ENCODE measurements around the gene STYXL2.

STYXL2 gene

DNA sequence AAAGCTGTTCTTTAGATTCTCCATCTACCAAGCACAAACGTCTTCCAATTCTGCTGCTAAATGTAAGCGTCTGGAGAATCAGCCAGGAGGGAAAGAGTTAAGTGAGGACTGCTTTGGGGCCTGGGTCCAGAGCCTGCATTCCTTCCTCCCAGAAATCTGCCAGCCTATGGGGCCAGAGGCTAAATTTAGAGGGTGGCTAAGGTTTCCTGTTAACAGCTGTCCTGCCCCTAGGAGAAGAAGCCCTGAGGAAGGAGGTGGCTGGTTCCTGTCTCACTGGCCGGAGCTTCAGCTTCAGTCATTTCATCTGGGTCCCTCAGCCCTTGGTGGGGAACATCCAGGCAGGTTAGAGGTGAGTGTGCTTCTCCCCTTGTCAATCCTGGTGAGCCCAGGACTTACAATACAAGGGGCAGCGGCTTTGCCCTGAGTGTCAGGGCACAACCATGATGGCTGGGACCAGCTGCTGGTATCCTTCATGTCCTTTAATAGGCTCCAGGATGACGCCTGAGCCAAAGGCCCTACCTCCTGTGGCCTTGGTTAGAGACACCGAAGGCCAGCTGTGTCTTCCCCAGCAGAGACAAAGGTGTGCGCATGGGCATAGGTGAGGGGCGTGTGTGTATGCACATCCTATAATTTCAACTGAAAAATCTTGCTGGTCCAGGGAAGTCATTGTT is at the start of gene STYXL2:
TSS of gene STYXL2 (plus strand) at position 230 of the 671 bp plus-strand sequence. CDS start 775 bp downstream, outside the sequence.
- DNase-seq (ENCODE audit: low read depth): no peak

DNA sequence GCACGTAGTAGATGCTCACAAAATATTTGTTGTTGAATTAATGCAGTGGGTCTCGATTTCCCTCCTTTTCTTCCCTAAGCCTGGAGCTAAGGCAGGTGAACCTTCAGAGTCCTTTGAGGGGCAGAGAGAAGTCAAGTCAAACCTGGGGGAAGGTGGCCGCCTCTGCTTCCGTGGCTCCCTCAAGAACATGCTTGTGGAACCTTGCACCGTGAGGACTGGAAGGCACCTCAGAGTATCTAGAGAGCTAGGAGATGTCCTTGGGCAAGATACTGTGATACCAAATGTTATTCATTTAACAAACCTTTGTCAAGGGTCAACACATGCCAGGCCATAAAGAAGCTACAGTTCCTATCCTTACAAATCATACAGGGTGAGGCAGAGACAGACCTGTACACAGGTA is 42.0 kb upstream of the STYXL2 start:
- DNase-seq (ENCODE audit: low read depth): no peak

DNA sequence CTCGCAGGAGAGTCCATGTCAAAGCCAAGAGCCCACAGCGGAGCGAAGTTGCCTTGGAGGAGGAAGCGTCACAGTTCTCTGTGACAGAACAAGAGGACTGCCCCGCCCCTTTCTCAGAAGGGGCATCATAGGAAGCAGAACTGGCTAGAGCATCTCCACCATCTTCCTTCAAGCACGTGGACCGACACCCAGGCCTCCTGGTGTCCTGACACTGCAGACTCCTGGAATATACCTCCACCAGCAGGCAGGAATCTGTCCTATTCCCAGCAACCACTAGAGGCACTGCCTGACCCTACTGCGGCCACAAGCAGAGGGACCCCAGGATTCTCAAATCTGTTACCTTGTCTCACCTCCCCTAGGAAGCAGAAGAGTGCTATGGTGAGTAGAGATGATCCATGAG is 41.5 kb upstream of the STYXL2 start:
- DNase-seq (ENCODE audit: low read depth): no peak

DNA sequence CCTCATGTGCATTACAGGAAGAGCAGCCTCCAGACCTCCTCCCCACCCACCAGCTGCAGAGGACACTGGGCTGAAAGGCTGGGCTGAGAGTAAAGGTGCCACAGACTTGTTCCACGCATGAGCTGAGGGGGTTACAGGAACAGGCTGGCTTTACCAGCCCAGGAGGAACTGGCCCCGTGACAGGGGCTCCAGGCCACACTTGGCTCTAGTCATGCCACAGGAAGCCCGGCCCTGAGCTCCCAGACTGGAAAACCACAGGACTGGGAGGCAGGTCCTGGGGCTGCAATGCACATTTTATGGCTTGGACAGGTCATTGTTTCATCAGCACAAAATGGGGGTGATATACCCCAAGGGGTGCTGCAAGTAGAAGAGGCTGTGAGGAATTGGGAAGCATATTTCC is 39.3 kb upstream of the STYXL2 start:
- DNase-seq (ENCODE audit: low read depth): no peak

DNA sequence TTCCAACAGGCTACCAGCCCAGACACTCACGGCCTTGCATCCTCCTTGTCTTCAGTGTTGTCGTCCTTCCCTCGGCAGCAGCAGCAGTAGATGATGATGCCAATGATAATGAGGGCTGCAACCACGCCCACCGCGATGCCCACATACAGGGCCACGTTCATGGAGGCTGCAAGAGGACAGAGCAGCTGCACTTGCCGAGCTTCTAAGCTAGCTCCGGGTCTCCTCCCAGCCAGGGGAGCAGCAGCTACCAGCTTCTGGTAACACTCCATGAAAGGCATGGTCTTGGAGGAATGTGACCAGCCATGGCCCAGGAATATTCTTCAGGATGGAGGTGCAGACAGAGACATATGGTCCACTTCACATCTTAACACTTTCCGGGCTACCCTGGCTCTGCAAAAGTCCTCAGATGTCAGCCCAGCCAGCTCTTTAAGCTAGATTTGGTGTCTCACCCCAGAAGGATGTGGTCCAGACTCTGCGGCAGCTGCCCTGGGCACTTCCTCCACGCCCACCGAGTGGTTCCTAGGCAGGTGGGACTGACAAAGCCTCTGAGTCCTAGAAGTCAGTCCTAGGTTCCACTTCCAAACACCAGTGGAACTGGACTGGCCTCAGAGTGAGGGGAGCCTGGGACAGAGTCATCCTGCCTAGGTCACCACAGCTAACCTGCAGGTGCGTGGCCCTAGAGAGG is 38.8 kb upstream of the STYXL2 start:
- no peak for DNase-seq (ENCODE audit: low read depth)

DNA sequence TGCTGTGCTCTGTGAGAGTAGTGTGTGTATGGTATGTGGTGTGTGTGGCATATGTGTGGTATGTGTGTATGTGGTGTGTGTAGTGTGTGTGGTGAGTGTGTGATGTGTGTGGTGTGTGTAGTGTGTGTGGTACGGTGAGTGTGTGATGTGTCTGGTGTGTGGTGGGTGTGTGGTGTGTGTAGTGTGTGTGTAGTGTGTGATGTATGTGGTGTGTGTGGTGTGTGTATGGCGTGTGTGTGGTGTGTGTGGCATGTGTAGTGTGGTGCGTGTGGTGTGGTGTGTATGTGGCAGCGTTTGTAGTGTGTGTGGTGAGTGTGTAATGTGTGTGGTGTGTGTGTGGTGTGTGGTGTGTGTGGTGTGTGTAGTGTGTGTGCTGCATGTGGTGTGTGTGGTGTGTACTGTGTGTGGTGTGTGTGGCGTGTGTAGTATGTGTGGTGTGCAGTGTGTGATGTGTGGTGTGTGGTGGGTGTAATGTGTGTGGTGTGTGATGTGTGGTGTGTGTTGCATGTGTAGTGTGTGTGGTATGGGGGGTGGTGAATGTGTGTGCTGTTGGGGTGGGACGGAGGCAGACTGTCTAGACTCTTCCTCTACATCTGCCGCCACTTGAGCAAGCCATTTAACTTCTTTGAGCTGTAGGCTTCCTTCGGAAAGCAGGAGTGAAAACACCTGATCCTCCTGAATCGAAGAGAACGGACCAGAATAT is 37.2 kb upstream of the STYXL2 start:
- no peak for DNase-seq (ENCODE audit: low read depth)

DNA sequence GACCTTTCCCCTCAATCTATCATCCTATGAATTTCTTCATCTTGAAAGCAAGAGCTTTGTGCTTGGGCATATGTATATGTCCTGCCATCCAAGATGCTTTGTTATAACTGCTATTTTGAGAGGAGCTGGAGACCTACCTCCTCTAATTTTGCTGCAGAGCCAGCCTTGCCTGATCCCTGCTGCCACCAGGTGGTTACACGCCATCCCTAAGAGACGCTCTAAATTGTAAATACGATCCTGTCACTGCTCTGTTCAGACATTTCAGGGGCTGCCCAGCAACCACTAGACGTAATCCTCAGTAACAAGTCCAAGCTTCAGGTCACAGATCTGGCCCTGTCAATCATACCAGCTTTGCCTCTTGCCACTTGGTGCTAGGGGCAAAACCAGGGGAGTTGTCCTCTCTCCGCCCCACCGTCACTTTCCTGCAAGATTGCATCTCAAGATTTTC is 36.6 kb upstream of the STYXL2 start:
- no peak for DNase-seq (ENCODE audit: low read depth)

DNA sequence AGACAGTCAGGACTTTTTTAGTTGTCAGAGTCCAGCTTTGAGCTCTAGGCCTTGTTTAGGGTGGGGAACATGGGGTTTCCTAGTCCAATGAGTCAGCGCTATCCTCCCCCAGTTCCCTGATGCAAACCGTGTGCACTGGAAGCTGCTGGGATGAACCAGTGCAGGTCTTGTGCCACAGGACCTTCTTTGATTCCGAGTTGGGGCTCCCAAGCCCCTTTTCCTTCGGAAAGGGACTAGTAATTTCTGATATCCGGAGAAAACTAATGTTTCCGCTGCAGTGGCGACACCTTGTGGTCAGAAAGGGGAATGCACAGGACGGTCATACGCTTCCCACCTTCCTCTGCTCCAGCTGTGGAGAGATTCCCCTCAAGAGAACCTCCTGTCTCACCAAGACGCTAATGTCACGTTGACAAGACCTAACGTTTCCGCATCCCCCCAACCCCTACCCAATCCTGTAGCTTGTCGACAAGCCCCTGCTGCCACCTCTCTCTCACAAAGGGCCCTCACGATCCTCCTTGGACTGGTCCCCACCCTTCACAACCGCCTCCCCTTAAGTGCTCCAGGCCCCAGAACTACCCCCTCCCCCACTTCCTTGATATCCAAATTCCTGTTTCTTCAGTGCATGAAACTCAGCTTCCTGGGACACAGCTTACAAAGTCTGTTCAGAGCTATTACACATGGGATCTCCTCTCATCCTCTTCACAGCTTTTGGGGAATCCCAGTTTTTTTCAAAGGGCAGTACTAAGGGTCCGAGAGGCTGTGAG is 34.6 kb upstream of the STYXL2 start:
- DNase-seq (ENCODE audit: low read depth): peak; percentile 25

DNA sequence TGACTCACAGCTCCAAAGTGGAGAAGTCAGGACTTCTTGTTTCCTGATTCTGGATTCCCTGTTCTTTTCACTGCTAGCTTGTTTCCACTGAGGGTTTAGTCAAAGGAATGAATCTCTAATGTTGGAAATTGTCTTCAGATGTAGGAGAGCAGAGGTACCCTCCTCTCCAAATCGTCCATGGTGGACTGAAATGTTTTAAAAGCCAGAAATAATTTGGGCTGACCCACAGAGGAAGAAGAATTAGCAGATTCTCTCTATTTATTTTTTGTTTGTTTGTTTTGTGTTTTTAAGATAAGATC is 34.1 kb upstream of the STYXL2 start:
- DNase-seq (ENCODE audit: low read depth): no peak

DNA sequence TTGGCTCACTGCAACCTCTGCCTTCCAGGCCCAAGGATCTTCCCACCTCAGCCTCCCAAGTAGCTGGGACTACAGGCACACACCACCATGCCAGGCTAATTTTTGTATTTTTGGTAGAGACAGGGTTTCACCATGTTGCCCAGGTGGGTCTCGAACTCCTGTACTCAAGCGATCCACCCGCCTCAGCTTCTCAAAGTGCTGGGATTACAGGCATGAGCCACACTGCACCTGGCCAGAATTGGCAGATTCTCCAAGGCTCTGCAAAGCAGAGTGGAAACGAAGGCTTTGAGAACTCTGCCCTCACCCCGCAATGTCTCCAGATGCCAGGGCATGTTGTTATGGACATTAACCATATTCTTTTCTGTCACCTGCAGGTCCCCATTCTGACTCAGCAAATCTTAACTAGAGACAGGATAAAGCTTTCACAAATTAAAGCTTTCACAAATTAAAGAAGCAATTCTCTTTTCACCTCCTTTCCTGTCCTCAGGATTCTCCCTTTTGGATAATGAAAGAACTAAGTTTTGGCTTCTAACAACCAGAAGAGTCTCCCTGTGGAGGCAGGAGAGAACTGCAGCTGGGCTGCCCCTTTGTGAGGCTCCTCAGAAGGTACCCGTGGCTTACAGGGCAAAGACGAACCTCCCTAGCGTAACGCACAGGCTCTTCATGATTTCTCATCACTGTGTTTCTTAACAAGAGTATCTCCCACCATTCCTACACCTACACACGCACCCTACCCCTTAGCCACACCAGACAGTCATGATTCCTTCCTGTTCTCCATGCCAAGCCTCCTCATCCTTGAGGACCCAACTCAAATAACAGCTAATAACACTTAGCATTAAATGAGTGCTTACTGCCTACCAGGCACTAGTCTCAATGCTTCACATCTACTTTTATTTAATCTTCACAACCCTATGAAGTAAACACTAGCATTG is 33.5 kb upstream of the STYXL2 start:
- DNase-seq (ENCODE audit: low read depth): no peak

DNA sequence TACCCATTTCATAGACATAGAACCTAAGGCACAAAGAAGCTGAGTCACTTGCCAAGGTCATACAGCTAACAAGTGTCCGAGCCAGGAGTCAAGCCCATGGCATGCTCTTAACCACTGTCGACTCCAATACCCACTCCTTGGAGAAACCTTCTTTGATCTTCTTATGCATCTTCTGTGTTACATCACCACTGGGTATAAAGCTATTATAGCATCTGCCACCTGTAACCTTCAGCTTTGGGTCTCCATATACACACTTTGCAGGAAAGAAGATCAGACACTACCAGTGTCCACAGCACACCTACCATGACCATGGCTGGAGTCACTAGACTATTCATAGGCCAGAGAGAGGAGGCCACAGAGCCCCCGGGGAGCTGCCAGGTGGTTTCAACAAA is 32.8 kb upstream of the STYXL2 start:
- DNase-seq (ENCODE audit: low read depth): no peak

DNA sequence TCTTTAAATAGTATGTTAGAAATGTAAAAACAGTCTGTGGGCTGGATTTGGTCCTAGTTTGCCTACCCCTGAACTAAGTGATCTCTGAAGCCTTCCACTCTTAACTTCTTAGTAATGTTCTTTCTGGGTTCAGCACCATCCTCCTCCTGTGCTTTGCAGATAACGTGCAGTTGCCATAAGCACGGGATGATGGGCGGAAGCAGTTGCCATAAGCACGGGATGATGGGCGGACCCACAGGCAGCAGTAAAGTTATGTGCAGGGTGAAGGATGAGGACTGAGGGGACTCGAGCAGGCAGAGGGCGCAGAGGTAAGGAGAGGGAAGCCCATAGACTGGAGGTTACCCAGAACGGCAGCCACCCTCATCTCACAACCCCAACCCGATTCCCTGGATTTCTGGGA is 29.3 kb upstream of the STYXL2 start:
- DNase-seq (ENCODE audit: low read depth): no peak

DNA sequence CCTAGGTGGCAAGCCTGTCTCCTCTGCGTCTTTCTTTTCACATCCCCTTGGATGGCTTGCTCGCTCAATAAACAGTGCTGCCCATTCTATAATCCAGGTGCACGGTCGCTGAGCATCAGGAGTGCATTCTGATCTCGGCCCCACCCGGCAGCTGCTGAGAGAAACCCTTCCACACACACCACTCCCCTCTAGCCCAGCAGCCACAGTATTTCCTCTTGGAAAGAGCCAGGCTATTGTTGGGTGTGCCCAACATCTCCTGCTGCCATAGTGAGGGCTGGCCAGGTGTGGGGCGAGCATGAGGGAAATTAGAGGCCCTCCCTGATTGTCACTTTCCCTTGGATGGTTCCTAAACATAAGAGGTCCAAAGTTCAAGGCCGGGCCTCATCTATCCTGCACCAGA is 28.4 kb upstream of the STYXL2 start:
- no peak for DNase-seq (ENCODE audit: low read depth)

DNA sequence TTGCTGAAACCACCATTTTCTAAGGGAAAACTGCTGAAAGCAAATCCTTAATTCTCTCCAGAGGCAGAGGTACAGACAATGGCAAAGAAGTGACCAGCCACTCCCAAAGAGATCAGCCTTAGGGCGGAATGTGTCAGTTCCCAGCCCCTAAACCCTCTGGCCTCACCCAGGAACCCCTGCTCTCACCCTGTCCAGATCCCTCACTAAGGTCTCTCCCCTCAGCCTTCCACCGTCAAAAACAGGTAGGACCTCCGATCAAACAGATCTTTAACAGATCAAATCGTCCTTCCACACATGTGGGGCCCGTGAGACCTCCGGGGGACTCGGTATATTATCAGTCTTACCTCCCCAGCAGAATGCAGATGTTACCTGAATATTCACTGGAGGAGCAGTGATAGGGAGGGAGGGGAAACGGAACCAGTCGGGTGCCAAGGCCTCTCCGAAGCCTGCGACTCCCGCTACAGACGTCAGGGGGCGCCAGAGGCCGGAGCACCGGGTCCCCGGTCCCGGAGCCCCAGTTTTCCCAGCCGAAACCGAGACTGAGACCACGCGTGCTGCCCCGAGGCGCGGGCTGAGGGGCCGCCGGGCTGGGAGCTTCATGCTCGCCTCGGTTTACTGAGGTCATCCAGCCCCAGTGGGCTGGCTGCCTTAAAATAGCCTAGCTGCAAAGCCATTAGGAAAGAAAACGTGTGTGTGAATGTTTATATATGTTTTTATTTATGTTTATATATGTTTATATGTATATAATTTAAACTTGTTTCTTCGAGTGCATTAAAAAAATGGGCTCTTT is 27.3 kb upstream of the STYXL2 start:
- peak; percentile 24 for DNase-seq (ENCODE audit: low read depth)

DNA sequence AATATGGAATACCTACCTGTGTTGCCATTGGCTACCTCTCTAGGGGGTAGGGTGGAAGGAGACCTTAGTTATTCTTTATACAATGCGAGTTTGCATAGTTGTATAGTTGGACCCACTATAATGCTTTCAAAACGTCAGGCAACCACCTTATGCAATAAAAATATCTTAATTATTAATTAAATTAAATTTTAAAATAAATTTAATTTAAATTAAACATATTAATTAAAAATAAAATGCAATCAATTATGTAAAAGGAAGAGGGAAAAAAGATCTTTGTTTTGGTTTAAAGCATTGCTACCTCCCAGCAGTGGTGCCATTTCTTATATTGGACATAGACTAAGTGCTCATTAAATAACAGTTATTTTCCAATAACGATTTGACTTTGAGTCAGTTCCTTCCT is 26.0 kb upstream of the STYXL2 start:
- DNase-seq (ENCODE audit: low read depth): no peak

DNA sequence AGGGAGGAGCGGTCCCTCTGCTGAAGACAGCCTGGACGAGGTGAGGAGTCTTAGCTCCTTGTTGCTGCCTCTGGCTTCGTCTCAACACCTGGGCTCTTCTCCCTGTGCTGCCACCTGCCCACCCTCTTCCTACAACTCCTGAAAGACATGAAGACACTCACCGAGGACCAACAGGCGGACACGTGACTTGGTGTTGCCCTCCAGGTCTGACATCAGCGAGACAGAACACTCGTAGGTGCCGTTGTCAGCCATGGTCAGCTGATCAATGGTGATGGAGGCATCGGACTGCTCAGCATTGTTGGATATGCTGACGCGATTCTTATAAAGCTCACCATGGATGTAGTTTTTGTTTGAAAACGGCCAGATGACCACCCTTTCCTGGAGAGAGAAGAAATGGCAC is 25.1 kb upstream of the STYXL2 start:
- no peak for DNase-seq (ENCODE audit: low read depth)

DNA sequence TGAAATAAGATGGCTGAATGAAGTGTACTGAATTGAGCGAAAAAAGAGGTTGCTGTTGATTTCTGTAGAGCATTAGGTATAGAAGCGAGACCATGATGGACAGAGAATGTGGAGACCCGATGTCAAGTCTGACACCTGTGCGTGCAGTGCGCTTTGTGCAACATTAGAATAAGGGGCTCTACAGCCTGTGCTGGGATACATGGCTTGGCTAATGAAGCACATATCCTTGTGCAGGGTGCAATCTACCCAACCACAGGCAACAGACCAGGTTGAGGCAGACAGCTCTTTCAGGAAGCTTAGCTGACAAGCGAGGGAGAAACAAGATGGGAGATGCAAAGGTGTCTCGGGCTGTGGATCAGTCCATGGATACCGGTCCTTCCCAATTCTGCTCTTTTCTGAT is 22.6 kb upstream of the STYXL2 start:
- DNase-seq (ENCODE audit: low read depth): no peak

DNA sequence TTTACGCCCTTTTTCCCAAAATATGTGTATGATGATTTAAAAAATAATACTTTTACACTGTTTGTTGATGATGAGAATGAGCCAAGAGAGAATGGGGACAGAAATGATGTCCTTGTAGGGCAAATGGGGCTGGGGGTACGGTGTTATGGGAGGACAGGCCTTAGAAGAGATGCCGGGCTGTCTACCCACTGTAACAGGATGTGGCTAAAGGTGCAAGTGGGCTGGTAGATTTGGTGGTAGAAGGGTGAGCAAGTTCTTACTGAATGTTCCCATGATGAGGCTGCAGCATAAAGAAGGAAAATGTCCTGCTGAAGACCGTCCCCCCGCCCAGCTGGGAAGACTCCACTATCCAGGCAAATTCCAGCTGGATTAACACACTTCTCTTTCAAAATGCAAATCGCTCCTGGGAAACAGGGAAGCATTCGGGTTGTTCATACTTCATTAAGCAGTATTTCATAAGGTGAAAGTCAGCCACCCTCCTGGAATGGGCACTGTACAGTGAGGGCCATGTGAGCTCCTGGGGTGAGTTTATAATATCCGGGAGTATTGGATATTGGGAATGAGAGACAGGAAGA is 17.7 kb upstream of the STYXL2 start:
- DNase-seq (ENCODE audit: low read depth): no peak

DNA sequence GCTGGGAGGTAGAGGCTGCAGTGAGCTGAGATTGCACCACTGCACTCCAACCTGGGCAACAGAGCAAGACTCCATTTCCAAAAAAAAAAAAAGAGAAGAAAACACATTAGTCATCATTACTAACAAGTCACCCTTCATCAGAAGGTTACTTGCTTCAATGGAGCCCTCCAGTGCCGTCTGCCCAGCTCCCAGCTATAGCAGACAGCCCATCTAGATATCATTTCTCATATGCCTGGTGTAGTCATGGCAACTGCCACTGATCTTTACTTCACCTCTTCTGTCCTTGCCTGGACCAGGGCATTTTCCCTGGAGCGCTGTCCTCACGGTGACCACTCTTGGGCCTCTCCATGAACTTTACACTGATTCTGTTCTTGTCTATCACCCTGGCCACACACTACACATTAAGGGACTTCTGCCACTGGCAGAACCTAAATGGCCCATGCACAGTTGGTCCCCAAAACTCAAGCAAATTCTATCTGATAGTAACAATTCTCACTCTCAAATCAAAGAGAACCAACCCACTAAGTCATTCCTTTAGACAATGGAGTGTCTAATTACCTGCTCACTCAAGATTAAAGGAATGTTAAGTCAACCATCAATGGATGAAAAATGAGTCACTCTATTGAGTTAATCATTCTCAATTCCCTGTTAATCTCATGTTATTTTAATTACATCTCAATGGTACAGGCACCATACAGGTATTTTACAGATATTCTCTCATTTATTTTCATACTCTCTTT is 16.6 kb upstream of the STYXL2 start:
- DNase-seq (ENCODE audit: low read depth): no peak

DNA sequence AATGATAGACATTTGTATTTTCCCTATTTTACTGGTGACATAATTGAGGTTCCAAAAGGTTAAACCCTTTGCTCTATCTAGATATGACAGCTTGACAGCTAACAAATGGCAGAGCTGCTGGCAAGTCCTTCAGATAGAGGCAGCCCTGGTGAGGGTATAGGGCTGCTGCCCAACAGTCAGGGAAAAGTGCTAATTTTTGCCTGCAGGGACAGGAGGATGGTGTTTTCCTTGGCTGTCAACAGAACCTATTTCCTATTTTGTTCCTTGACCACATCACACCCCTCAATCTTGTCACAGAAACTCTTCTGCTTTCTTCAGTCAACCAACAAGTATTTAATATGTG is 16.0 kb upstream of the STYXL2 start:
- DNase-seq (ENCODE audit: low read depth): no peak

Measured in stromal cell of bone marrow (primary cell).